Panc1 (cell line): ENCODE data around the gene MRPL43. TPM values are rescaled to one million over a fixed set of nuclear protein-coding genes. Genes with fewer than 3 reads are reported as not detected.

ENCODE experiments used
- ATAC-seq: fragments of 200-7000 bp; cut with Tn5 transposase; 2 replicates; pipeline ENCODE4 v1.9.1; 2020; ENCODE audit warnings: mild to moderate bottlenecking, moderate library complexity
- BruUV-seq: library from RNA; stranded (reverse); fragments of 400-500 nt; replicated peaks from 2 replicates; lab custom pipeline; 2021; lab: Mats Ljungman, UMichigan
- CTCF ChIA-PET: fragments of 300-600 bp; sonication (Branson Sonifier 250); formaldehyde crosslinking; loops from one replicate; lab custom pipeline; 2022; ENCODE audit warnings: antibody characterized with exemption; lab: Charles Lee
- POLR2A ChIA-PET: fragments of 300-600 bp; sonication (Branson Sonifier 250); formaldehyde crosslinking; loops from one replicate; lab custom pipeline; 2022; ENCODE audit warnings: antibody characterized with exemption; lab: Charles Lee
- DNase-seq: peaks from one replicate; pipeline ENCODE4 v3.0.0-alpha.2; 2010; ENCODE audit warnings: low read depth, low spot score
- H3K27ac ChIP-seq: 2 replicates; pipeline ENCODE4 v1.5.1; 2011; ENCODE audit warnings: mild to moderate bottlenecking, low read length, inconsistent platforms
- H3K27me3 ChIP-seq: fragments of 200-500 bp; sonication (Bioruptor generic); 2 replicates; pipeline ENCODE4 v1.6.0; 2014; ENCODE audit warnings: low read length, inconsistent platforms; ENCODE audit not compliant: control insufficient read depth, insufficient read depth
- H3K36me3 ChIP-seq: fragments of 200-500 bp; sonication (Bioruptor generic); 2 replicates; pipeline ENCODE4 v1.5.1; 2014; ENCODE audit warnings: inconsistent platforms, mild to moderate bottlenecking, low read length, moderate library complexity; ENCODE audit not compliant: control insufficient read depth, insufficient read depth
- H3K4me1 ChIP-seq: 2 replicates; pipeline ENCODE4 v1.5.1; 2011; ENCODE audit warnings: inconsistent platforms, mild to moderate bottlenecking, low read length, moderate library complexity; ENCODE audit not compliant: control insufficient read depth, insufficient read depth
- H3K4me3 ChIP-seq, 2 experiments: 2 replicates each; pipeline ENCODE4 v1.5.1; 2011 to 2012; ENCODE audit warnings: low read depth in 2 of 2, low read length in 2 of 2, mild to moderate bottlenecking in 2 of 2, inconsistent platforms in 1 of 2, moderate library complexity in 1 of 2
- H3K9me3 ChIP-seq: fragments of 200-500 bp; sonication (Bioruptor generic); 2 replicates; pipeline ENCODE4 v1.5.1; 2014; ENCODE audit warnings: low read depth, mild to moderate bottlenecking, inconsistent platforms, low read length, moderate library complexity; ENCODE audit not compliant: control insufficient read depth, insufficient read depth
- CTCF ChIP-seq: fragments of 450-650 bp; IDR thresholded peaks from 2 replicates; pipeline ENCODE4 v1.5.1; 2017; ENCODE audit warnings: mild to moderate bottlenecking
- POLR2AphosphoS5 ChIP-seq: IDR thresholded peaks from 2 replicates; pipeline ENCODE4 v1.6.1; 2012; ENCODE audit warnings: mild to moderate bottlenecking, low read depth, low read length, moderate library complexity
- REST ChIP-seq, 2 experiments: IDR thresholded peaks; 2 replicates each; pipeline ENCODE4 v1.6.1; 2011 to 2012; ENCODE audit warnings: low read depth in 2 of 2, control low read depth in 1 of 2, low read length in 1 of 2, mild to moderate bottlenecking in 1 of 2, moderate library complexity in 1 of 2; ENCODE audit not compliant: insufficient read depth in 1 of 2
- SIN3A ChIP-seq: IDR thresholded peaks from 2 replicates; pipeline ENCODE4 v1.6.1; 2012; ENCODE audit warnings: low read depth, mild to moderate bottlenecking, low read length, moderate library complexity, borderline replicate concordance; ENCODE audit not compliant: insufficient read depth
- TCF7L2 ChIP-seq: IDR thresholded peaks from 2 replicates; pipeline ENCODE4 v1.6.1; 2011; ENCODE audit warnings: mild to moderate bottlenecking, low read depth, low read length, inconsistent platforms
- in situ Hi-C: cut with HindIII; loops from 2 replicates; pipeline ENCODE4 v1.10.0; 2016; ENCODE audit warnings: low sequenced_read_pairs, low pct_unique_long_range_greater_than_20kb
- intact Hi-C: fragments of 100-400 bp; cut with micrococcal nuclease; formaldehyde crosslinking; loops from one replicate; pipeline ENCODE4 v1.10.0; 2022; ENCODE audit not compliant: unreplicated experiment
- total RNA-seq: library from RNA; stranded (reverse); gene quantifications from one replicate; pipeline ENCODE4 v1.2.1, GENCODE V29; 2021; ENCODE audit not compliant: unreplicated experiment

The MRPL43 gene
- total RNA-seq, 1 experiment from 2014 or later = 108 TPM

GRCh38 chr10:101014230-101014884 is 27.1 kb upstream of the MRPL43 start:
- in situ Hi-C loops = no loop called here

GRCh38 chr10:101013365-101013825 is 26.1 kb upstream of the MRPL43 start:
- intact Hi-C loops (no loop called here), in situ Hi-C loops (no loop called here)
- no peak for ATAC-seq
- CTCF ChIA-PET = interaction anchor here (0.6 to 2.4 kb wide), 7 partner anchors 15 to 48 kb away, joined by 3 to 11 read pairs (median 7); no protein-coding TSS in a partner anchor
- Histone ChIP-seq H3K27ac (no peak overlapping the region), H3K9me3 (no peaks in the 10 kb centered on the region), H3K27me3 (no peaks in the 10 kb centered on the region), H3K4me3 (no peak overlapping the region), H3K36me3 (no peaks in the 10 kb centered on the region), H3K4me1 (peaks cover 20% of the 10 kb centered on the region)
- TF ChIP-seq POLR2AphosphoS5 = no peak
- no peak for TF ChIP-seq SIN3A
- no peak for TF ChIP-seq TCF7L2
- TF ChIP-seq REST (IDR thresholded peaks at IDR 0.05; ENCODE audit: insufficient read depth in 1 of 2, low read depth in 2 of 2, low read length in 1 of 2) = no peak
- no peak for TF ChIP-seq CTCF
- no peak for DNase-seq
- POLR2A ChIA-PET = no interaction called here
- BruUV-seq = no TSS peak

More at GRCh38 chr10:101014230-101014884, 27.1 kb upstream of the MRPL43 start:
- DNase-seq (no peak), ATAC-seq (peak; percentile 64)
- Histone ChIP-seq H3K27me3 (no peaks in the 10 kb centered on the region), H3K9me3 (no peaks in the 10 kb centered on the region), H3K27ac (no peak overlapping the region), H3K4me1 (peaks cover 18% of the 10 kb centered on the region), H3K4me3 (no peak overlapping the region), H3K36me3 (no peaks in the 10 kb centered on the region)
- ChIA-PET CTCF (interaction anchor here (0.6 to 2.4 kb wide), 18 partner anchors 8 to 136 kb away, joined by 3 to 11 read pairs (median 4); partner anchors contain the start of genes LZTS2, PDZD7 and SFXN3), POLR2A (interaction anchor here (0.6 to 1.0 kb wide), 2 partner anchors 16 to 17 kb away, joined by 3 to 6 read pairs; partner anchors contain the start of genes PDZD7 and SFXN3)
- intact Hi-C loops = loop anchor here (1.0 kb wide), 1 partner anchor 20 kb away; no protein-coding TSS in a partner anchor
- TF ChIP-seq CTCF (peak; percentile 98), REST (IDR thresholded peaks at IDR 0.05; ENCODE audit: insufficient read depth in 1 of 2, low read depth in 2 of 2, low read length in 1 of 2) (no peak), TCF7L2 (no peak)
- BruUV-seq = no TSS peak
